IMR-90 (cell line): Measurements from ENCODE around the gene BMP7.

Source experiments
- POLR2A ChIP-seq: IDR thresholded peaks from 2 replicates; pipeline ENCODE4 v1.6.1; 2012; ENCODE audit warnings: mild to moderate bottlenecking, low read depth, low read length
- TF ChIP-seq, protein P1 (sequence below): conservative IDR thresholded peaks from 2 replicates; pipeline ENCODE4 v1.5.1; 2012; ENCODE audit warnings: mild to moderate bottlenecking, low read depth, low read length, improper control_type of control experiment

DNA sequence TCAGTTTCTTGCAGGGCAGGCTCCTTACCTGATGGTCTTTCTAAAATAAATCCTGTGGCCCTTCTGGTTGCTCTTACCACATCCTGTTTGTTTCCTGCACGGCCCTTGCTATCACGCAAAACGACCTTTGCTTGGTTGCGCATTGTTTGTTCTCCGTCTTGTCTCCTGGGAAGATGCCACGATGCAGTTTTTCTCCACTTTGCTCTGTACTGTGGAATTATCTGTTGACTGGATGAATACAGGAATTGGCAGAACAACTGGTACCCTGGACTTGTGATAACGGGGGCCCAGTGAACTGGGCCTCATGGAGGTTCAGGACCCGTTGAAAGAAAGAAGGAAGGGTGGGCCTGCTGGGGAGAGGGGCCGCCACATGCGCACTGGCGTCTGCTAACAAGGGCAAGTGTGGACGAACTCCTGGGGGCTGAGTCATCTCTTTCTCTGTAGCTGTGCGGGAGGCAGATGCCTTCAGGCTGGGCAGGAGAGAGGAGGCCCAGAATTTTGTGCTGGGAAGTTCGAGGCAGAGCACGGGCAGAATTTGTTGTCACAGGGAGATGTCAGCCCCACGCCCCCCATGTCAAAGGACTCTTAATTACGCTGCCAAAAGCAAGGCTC lies 139.9 kb downstream of the BMP7 start:
- TF ChIP-seq, protein P1, sequence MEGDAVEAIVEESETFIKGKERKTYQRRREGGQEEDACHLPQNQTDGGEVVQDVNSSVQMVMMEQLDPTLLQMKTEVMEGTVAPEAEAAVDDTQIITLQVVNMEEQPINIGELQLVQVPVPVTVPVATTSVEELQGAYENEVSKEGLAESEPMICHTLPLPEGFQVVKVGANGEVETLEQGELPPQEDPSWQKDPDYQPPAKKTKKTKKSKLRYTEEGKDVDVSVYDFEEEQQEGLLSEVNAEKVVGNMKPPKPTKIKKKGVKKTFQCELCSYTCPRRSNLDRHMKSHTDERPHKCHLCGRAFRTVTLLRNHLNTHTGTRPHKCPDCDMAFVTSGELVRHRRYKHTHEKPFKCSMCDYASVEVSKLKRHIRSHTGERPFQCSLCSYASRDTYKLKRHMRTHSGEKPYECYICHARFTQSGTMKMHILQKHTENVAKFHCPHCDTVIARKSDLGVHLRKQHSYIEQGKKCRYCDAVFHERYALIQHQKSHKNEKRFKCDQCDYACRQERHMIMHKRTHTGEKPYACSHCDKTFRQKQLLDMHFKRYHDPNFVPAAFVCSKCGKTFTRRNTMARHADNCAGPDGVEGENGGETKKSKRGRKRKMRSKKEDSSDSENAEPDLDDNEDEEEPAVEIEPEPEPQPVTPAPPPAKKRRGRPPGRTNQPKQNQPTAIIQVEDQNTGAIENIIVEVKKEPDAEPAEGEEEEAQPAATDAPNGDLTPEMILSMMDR, result no peak
- TF ChIP-seq POLR2A, result no peak
